DLD1 (cell line): ENCODE measurements around the gene SKI.

ENCODE experiments used
- in situ Hi-C: cut with HindIII; loops from 2 replicates; pipeline ENCODE4 v1.10.0; 2017; ENCODE audit warnings: low sequenced_read_pairs

SKI gene

DNA sequence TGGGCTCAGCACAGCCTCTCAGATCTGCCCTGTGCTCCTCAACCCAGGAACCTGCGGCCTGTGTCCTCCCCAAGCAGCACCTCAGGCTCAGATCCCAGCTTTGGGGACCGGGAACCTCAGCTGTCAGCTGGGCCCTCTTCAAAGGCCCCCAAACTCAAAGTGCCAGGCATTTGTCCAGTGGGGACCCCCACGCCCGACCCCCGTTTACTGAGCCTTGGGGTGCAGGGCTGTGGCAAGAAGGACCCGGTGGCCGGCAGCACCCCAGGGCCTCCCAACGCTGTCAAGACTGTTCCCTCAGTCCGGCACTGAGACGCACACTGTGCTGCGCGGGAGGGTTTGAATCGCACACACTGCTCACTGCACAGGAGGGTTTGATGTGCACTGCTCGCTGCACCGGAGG, 128.3 kb downstream of the SKI start:
- in situ Hi-C loops = no loop called here

GRCh38 chr1:2356911-2357845, 129.1 kb downstream of the SKI start:
- in situ Hi-C loops = no loop called here

GRCh38 chr1:2358072-2358471, 130.0 kb downstream of the SKI start:
- in situ Hi-C loops = no loop called here

- in situ Hi-C loops = no loop called here
Observed at GRCh38 chr1:2358651-2359640, 130.8 kb downstream of the SKI start.
